Superior temporal gyrus (tissue), 1 donor: Measurements from ENCODE around the gene TTC13.
A peak's percentile ranks its signal among the peaks of the same experiment; 100 is the strongest.

Experiments
- DNase-seq: peaks from one replicate; pipeline ENCODE4 v3.0.0-alpha.2; 2016; ENCODE audit errors: extremely low spot score

TTC13 gene

DNA sequence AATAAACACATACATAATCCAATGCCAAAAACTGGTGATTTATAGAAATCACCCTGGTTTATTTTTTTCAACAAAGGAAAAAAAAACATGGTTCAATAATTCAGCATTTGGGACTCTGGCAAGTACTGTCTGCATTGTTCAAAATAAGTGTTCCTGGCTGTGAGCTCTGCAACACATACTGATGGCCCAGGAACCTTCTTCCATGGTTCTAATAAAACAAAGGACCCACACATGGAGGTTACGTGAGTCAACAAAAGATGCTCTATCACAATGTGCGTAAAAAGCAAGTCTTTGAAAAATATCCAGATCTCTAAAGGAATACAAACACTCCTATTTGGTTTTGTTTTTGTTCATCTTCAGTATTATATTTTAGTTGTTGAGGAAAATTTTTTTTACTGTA is 72.4 kb downstream of the TTC13 start:
- DNase-seq: peak; percentile 62

DNA sequence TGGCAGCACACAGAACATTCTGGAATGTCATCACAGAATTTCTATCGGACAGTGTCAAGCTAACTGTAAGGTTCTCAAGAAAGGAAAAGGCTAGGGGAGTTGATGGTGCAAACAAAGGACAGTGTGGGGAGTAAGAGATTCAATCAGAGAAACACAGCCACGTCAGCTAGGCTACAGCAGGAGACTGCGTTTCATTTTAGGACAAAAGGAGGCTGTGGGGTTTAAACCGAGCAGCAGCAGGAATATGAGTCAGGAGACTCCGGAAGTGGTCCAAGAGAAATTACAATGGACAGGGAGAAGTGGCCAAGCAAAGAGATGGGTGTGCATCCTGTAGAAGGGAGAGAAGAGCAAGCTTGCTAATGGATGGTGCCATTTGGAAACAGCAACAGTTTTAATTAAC is 72.9 kb downstream of the TTC13 start:
- peak; percentile 53 for DNase-seq

DNA sequence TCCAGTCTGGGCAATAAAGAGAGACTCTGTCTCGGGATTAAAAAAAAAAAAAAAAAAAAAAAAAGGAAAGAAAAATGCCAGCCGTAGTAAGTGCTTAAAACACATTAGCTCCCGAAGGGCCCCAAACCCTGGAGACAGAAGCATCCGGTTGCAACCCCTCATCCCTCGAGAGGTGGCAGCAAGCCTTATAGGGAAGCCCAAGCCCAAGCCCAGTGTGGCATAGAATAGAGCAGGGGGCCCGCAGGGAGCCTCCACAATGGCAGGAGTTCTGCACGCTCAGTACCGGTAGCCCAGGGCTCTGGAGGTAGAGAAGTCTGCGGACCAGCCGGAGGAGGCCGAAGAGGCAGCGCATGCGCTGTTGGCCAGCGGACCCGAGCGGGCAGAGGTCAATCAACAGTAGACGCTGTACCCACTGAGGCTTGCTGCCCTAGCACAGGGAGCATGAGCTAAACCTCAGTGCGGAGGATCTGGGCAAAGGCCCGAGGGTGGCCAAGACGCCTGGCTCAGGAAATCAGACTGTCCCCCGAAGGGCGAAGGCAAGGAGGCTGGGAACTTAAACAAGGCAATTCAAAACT is 76.2 kb downstream of the TTC13 start:
- DNase-seq: no peak

DNA sequence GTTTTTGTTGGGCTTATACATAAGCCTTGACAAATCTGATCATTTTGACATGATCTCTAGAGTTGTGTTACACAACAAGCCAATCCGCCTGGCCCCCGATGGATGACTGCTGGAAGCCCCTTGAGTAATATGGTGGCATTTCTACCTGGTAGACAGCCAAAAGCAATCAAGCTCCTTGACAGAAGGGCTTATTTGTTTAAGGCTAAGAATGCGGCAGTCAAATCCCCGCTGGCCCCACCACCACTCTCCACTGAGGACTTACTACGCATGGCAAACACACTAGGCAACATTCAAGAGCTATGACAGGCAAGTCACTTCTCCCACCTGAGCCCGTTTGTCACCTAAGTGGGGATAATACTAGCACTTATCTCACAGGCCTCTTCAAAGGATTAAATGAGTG is 77.0 kb downstream of the TTC13 start:
- DNase-seq: no peak

DNA sequence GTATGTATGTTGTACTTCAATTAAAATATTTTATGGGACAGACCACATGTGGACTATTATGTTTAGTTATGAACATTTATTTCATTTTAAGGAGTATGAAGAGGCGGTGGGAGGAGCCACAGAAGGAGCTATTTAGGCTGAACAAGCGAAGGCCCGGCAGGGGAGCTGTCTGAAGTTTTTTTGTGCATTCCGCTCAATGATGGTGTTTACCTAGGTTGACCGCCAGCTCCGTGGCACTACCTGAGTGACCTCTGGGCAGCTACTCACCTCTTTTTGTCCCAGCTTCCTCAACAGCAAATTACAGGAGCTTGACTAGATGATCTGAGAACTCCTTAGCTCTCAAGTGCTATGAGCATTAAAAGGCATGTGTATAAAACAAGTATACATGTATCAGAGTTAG is 77.7 kb downstream of the TTC13 start:
- DNase-seq: no peak

DNA sequence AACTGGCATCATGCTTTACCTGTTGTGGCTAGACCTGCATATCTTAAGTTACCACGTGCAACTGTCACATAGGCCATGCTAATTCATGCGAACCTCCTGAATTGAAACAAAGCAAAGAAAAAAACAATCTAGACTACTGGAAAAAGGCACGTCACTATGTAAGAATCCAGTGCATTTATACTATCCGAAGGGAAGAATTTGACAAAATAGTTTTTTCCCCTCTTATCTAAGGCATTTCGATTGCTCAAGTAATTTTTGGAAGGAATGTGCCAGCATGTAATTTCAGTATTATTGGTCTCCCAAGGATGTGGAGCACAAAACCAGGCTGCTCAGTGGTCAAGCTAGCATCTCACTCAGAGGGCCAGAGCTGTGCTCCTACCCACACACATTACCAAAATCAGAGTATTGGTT is 78.8 kb downstream of the TTC13 start:
- DNase-seq: no peak

DNA sequence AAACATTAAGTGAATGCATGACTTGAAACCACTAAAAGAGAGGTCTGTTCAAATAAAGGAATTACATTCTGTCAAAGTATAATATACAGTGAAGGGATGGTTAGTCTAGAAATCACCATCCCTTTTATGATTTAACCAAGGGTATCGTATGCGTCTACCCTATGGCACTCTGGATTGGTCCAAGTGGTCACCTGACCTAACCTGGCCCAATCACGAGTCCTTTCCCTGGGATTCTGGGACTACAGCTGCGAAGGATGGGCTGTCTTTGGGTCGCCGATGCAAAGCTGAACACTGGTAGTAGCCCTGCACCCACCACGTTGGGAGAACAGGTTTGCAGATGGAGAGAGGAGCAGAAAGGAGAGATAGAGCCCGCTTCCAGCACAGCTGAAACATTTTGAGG is 79.9 kb downstream of the TTC13 start:
- DNase-seq: no peak

DNA sequence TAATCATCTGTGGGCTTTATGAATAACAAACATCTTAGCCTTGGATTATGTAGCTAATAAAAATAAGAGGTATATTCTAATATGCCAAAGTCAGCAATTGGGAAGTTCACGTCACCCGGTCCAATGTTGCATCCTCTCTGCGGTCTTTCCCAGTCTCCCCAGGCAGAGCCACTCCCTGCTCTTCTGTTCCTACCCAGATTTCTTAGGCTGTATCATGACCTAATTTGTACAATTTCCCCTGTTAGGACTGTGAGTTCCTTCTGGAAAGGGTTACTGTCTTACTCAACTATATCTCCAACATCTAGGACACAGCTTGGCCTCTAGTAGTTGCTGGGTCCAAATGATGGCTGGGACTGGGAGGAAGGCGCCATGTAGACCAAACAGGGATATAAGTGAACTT is 80.5 kb downstream of the TTC13 start:
- no peak for DNase-seq

DNA sequence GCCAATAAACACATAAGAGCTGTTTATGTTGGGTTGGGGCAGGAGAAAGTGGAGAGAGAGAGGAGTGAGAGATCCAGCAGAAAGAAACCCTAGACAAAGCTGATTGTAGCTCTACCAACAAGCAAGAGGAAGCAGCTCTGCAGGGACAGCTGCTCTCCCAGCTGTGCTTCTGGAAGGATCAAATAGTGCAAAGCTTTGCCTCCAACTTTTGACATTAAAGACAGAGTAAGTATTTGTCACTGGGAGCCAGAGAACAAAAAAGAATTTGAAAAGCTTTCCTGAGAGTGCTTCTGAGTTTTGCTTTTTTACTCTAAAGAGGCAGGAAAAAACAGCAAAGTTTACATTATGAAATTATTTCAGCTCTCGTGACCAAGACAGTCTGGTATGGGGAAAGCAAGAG is 81.9 kb downstream of the TTC13 start:
- peak; percentile 40 for DNase-seq

DNA sequence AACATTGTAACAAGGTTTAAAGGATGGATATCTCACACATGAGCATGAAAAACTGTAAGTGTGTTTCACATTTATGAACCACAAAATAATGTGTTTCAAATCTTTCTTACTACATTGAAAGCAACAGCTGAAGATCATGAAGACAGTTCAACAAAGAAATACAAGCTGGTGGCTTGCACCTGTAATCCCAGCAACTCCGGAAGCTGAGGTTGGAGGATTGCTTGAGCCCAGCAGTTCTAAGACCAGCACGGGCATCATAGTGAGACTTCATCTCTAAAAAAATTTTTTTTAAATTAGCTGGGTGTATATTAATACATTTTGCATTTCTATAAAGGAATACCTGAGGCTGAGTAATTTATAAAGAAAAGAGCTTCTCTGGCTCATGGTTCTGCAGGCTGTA is 83.2 kb downstream of the TTC13 start:
- DNase-seq: no peak

DNA sequence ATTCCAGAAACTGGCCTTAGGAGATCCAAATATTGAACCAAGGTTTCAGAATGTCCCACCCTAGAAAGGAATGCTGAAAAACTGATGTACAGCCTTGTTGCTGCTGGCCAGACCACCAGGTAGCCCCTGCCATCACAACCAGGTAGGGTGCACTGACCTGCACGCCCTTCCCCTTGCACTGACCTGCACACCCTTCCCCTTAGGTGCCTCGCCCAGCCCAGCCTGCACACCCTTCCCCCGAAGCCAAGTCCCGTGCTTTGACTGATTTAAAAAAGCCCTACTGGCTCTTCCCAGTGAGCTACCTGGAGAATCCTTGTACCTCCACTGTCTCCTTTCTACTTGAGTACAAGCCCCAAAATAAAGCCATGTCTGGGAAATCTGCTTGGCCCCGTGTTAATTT is 84.0 kb downstream of the TTC13 start:
- DNase-seq: no peak

DNA sequence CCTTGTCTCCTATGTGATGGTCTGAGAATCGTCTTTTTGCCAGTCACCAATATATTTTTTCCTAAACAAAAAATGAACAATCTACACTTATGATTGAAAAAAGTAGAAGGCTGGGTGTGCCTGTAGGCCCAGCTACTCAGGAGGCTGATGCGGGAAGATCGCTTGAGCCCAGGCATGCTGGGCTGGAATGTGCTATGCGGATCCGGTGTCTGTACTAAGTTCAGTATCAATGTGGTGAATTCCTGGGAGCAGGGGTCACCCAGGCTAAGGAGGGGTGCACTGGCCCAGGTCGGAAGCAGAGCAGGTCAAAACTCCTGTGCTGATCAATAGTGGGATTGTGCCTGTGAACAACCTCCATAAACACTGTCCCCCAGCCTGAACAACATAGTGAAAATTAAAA is 84.6 kb downstream of the TTC13 start:
- DNase-seq: no peak

DNA sequence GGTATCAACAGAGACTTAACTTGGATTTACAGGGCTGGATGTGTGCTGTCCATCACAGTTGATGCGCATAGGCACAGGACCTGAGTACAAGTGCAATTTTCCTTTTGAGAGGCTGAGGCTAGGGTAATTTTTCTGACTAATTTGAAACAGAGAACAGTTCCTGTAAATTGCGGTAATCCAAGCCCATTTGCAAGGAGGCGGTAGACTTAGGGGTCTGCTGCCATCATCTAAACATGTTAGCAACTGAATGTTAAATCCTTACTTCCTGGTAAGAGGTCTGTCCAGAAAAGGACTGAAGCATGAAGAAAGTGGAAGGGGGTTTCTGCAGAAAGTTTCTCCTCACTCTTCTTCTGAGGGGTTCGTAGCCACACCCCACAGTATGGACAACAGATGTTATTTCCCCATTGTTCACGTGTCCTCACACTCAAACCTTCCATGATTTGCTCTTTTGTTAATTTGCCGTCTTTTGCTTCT is 86.6 kb downstream of the TTC13 start:
- DNase-seq: no peak

DNA sequence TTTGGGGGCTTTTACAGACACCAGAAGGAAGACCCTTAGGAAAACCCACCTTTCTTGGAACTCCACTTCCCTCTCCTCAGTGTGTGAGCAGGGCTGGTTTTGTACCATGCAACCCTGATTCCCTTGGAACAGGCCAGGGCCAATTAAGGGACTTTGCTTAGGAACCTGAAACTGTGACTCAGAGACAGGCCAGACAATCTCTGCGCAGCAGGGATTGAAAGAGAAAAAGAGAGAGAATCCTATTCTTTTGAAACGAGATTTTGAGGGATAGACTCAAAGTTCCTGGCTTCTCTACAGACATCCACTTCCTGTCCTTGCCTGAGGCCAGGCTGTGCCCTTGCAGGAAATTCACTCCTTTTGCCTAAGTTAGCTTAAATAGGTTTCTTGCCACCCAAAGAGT is 87.2 kb downstream of the TTC13 start:
- no peak for DNase-seq

DNA sequence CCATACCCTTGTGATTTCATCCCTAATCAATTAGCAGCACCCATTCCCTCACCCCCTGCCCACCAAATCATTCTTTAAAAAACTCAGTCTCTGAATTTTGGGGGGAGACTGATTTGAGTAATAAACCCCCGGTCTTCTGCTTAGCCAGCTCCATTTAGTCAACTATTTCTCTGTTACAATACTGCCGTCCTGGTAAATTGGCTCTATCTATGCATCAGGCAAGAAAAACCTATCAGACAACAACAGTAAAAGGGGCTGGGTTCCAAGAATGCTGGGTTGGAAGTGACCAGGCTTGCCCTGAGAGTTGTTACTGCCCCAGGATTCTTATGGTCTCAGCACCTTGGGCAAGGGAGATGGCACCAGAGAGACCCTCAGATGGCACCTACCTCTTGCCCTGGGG is 94.0 kb downstream of the TTC13 start:
- no peak for DNase-seq

DNA sequence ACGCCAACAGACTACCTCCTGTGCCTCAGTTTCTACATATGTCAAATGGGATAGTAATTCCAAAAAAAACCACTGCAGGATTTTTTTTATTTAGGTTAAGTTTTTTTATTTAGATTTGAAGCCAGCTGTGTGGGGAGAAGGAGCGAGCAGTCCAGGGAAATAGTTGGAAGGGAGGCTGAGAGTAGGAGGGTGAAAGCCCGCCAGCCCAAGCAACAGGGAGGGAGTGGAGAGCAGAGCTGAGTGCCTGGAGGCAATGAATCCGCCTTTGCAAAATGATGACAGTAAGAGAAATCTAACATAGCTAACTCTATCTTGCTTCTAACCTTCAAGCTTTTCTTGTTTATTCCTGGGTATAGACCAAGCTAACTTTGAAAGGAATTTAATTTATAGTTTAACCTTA is 94.7 kb downstream of the TTC13 start:
- DNase-seq: peak; percentile 29

DNA sequence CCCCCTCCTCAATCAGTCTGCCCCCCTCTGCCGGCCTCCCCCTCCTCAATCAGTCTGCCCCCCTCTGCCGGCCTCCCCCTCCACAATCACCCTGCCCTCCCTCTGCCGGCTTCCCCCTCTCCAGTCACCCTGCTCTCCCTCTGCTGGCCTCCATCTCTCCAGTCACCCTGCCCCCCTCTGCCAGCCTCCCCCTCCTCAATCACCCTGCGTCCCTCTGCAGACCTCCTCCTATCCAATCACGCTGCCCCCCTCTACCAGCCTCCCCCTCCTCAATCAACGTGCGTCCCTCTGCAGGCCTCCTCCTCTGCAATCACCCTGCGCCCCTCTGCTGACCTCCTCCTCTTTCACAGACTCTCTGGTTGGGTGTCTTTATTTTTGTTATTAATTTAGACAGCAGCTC is 98.9 kb downstream of the TTC13 start:
- DNase-seq: no peak

DNA sequence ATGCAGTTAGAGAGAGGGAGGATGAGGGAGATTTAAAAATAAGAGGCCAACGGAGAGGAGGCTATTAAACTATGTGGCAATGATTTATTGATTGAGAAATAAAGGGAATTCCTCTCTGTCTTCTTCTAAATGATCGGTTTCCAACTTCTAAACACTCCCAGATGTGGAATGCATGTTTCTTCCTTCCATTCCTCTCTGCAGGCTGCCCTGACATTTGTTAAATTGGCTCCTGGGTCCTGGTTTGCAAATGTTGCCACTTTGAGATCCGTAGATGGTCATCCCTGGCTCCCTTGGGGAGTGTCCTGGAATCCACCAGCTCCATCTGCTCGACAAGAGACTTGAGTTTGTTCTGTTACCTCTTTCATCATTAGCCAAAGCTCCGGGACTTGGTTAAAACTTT is 100.1 kb downstream of the TTC13 start:
- no peak for DNase-seq

DNA sequence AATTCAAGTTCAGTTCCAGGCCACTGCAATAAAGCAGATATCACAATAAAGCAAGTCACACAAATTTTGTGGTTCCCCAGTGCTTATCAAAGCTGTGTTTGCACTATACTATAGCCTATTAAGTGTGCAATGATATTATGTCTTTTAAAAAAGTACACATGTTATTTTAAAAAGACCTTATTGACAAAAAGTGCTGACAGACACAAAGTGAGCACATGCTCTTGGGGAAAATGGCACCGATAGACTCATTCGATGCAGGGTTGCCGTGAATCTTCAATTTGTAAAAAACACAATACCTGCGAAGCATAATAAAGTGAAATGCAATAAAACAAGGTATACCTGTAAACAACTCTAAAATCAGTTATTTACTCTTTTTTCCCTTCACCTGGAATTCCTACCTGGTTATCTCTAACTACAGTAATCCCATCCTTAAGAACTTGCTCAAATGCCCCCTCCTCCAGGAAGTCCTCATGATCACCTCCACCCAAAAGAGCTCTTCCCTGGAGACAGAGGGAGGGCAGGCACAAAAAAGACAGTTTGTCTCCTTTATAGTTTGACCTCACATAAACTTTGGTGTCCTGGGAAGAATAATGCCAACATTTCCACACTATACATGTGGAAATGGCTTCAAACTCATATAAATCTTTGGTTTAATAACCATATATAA is 100.6 kb downstream of the TTC13 start:
- no peak for DNase-seq

DNA sequence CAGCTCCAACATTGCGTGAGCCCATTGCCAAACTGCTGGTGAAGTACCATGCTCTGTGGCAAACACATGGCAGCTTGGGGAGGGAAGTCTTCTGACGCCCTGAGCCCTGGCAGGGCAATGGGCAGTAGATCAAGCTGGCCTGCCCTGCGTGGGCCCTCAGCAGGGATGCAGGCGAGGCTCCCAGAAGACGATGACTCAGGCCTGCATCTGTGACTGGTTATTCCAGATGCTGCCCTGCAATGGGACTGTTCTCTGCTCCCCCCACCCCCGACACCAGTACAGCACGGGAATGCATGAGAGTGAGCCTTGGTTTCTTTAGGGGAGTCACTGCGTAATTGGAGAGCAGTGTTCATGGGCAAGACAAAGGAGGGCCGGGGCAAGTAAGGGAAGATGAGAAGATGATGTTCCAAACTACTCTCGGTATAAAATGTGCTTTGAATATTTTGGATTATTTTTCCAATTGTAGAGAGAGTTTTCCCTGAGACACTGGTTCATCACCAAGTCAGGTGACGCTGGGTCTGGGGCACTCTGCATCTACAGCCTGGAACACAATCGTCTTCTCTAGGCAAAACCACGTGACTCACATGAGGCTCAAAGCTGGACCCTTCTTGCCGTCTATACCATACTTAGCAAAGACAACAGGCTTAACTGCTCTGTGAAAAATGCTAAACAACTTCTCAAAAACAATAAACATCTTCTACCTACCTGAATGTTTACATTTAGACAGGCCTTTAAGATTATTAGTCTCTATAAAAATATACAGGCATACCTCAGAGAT is 101.3 kb downstream of the TTC13 start:
- no peak for DNase-seq

DNA sequence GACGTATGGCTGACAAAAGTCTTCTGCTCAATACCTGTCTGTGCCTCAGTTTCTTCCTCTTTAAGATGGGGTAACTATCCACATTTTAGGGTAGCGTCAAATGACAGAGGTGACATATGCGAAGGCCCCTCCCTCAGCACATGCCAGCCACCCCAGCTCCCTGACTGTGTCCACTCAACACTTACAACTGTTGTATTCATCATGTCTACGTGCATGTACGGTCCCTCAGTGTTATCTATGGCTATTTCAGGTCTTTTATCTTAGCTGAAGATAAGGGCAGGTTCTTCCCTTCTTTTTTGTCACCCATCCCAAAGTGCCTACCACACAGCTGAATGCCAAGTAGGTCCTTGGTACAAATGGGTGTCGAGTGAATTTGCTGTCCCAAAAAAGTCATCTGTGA is 102.0 kb downstream of the TTC13 start:
- no peak for DNase-seq

DNA sequence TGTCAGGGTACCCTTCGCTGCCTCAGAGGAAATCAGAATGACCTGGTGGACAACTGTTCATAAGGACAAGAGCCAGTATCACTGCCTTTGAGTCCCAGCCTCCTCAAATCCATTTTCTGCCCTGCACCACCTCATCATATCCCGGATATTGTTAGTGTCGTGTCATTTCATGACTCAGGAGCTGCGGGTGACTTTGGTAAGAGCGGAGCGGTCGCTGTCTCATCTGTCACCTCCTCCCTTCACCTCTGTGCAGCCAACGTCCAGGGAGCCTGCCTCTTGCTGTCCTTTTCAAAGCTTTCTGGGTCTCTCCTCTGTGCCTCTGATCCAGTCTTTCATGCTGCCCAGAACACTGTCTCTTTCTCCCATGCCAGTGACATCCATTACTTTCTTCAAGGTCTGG is 103.3 kb downstream of the TTC13 start:
- no peak for DNase-seq

DNA sequence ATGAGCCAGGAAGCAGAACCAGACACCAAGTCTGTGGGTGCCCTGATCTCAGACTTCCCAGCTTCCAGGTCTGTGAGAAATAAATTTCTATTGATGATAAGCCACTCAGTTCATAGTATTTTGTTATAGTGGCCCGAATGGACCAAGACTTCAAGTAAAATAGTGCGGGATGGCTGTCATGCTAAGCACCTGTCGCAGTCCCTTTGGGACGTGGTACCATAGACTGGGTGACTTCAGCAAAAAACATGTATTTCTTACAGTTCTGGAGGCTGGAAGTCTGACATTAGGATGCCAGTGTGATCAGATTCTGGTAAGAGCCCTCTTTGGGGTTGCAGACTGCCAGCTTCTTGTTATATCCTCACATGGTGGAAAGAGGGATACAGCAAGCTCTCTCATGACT is 107.7 kb downstream of the TTC13 start:
- DNase-seq: no peak
